ENCODE results near the gene OR5K3. TPM values are rescaled to one million over a fixed set of nuclear protein-coding genes. Genes with fewer than 3 reads are reported as not detected.

The OR5K3 gene
- total RNA-seq, 1 donor from 2014 or later, result not detected

DNA sequence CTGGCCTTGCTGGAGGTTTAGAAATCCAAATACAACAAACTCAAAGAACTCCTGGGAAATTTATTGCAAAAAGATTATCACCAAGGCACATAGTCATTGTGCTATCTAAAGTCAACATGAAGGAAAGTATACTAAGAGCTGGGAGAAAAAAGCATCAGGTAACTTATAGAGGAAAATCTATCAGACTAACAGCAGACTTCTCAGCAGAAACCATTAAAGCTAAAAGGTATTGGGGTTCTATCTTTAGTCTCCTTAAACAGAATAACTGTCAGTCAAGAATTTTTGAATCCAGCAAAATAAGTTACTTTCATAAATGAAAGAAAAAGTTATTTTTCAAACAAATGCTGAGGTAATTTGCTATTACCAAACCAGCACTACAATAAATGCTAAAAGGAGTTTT is 8.0 kb downstream of the OR5K3 start:
- no peak for DNase-seq (ENCODE audit: low spot score in 2 of 2)
- no peaks in the 10 kb centered on the region for H3K27me3 ChIP-seq
- TF ChIP-seq, protein P1, sequence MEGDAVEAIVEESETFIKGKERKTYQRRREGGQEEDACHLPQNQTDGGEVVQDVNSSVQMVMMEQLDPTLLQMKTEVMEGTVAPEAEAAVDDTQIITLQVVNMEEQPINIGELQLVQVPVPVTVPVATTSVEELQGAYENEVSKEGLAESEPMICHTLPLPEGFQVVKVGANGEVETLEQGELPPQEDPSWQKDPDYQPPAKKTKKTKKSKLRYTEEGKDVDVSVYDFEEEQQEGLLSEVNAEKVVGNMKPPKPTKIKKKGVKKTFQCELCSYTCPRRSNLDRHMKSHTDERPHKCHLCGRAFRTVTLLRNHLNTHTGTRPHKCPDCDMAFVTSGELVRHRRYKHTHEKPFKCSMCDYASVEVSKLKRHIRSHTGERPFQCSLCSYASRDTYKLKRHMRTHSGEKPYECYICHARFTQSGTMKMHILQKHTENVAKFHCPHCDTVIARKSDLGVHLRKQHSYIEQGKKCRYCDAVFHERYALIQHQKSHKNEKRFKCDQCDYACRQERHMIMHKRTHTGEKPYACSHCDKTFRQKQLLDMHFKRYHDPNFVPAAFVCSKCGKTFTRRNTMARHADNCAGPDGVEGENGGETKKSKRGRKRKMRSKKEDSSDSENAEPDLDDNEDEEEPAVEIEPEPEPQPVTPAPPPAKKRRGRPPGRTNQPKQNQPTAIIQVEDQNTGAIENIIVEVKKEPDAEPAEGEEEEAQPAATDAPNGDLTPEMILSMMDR (IDR thresholded peaks at IDR 0.05), result no peak
- peaks cover 0 to 21% of the 10 kb centered on the region in 2 donors for H3K9me3 ChIP-seq
- no peak overlapping the region for H3K27ac ChIP-seq
- H3K4me3 ChIP-seq, result no peak overlapping the region
- no peaks in the 10 kb centered on the region for H3K4me1 ChIP-seq
- intact Hi-C loops (cut with DNase I), result no loop called here
- H3K36me3 ChIP-seq, result no peaks in the 10 kb centered on the region

DNA sequence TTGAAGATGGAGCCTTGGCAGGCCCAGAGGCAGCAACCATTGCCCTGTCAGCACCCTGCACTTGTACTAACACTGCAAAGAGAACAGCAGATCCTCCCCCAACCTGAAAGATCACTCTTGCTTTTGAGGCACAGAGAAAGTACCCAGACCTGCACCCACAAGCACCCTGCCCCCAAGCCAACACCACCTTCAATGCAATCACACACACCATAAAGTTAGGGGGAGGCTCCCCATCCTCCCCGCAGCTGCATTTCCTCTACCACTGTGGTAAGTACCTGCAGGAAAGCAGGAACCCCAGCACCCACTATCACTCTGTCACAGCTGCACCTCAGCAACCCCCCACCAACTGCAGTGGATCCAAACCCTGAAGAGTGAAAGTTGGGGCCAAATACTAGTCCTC is 12.0 kb downstream of the OR5K3 start:
- Histone ChIP-seq H3K36me3 (no peaks in the 10 kb centered on the region), H3K9me3 (peaks cover 14 to 32% of the 10 kb centered on the region in 2 donors), H3K4me1 (no peaks in the 10 kb centered on the region), H3K27me3 (no peaks in the 10 kb centered on the region), H3K4me3 (no peak overlapping the region), H3K27ac (no peak overlapping the region)
- TF ChIP-seq, protein P1 (IDR thresholded peaks at IDR 0.05), result no peak
- no peak for DNase-seq (ENCODE audit: low spot score in 2 of 2)
- intact Hi-C loops (cut with DNase I), result loop anchor here (10.0 kb wide), 1 partner anchor 808 kb away; no protein-coding TSS in a partner anchor

DNA sequence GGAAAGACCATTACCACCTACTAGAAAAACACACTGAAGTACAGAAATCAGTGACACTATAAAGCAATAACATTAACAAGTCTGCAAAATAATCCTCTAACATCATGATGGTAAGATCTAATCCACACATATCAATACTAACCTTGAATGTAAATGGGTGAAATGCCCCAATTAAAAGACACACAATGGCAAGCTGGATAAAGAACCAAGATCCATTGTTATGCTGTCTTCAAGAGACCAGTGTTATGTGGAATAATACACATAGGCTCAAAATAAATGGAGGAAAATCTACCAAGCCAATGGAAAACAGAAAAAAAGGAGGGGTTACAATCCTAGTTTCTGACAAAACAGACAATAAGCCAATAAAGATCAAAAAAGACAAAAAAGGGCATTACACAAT is 13.5 kb downstream of the OR5K3 start:
- H3K9me3 ChIP-seq, result peaks cover 14 to 25% of the 10 kb centered on the region in 2 donors
- no peak overlapping the region for H3K27ac ChIP-seq
- TF ChIP-seq, protein P1 (IDR thresholded peaks at IDR 0.05), result no peak
- H3K36me3 ChIP-seq, result no peaks in the 10 kb centered on the region
- H3K27me3 ChIP-seq, result no peaks in the 10 kb centered on the region
- H3K4me1 ChIP-seq, result no peaks in the 10 kb centered on the region
- DNase-seq (ENCODE audit: low spot score in 2 of 2), result no peak
- H3K4me3 ChIP-seq, result no peak overlapping the region
- intact Hi-C loops (cut with DNase I), result loop anchor here (10.0 kb wide), 1 partner anchor 809 kb away; no protein-coding TSS in a partner anchor

DNA sequence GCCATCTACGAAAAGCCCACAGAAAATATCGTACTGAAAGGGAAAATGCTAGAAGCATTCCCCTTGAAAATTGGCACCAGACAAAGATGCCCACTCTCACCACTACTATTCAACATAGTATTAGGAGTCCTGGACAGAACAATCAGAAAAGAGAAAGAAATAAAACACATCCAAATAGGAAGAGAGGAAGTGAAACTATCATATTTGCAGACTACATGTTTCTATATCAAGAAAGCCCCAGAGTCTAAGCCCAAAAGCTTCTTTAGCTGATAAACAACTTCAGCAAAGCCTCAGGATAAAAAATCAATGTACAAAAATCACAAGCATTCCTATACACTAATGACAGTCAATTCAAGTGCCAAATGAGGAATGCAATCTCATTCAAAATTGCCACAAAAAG is 15.6 kb downstream of the OR5K3 start:
- TF ChIP-seq, protein P1 (IDR thresholded peaks at IDR 0.05), result no peak
- DNase-seq (ENCODE audit: low spot score in 2 of 2), result no peak
- Histone ChIP-seq H3K4me3 (no peak overlapping the region), H3K9me3 (peaks cover 14 to 17% of the 10 kb centered on the region in 2 donors), H3K36me3 (no peaks in the 10 kb centered on the region), H3K27ac (no peak overlapping the region), H3K27me3 (no peaks in the 10 kb centered on the region), H3K4me1 (no peaks in the 10 kb centered on the region)
- intact Hi-C loops (cut with DNase I), result loop anchor here (10.0 kb wide), 1 partner anchor 811 kb away; no protein-coding TSS in a partner anchor

DNA sequence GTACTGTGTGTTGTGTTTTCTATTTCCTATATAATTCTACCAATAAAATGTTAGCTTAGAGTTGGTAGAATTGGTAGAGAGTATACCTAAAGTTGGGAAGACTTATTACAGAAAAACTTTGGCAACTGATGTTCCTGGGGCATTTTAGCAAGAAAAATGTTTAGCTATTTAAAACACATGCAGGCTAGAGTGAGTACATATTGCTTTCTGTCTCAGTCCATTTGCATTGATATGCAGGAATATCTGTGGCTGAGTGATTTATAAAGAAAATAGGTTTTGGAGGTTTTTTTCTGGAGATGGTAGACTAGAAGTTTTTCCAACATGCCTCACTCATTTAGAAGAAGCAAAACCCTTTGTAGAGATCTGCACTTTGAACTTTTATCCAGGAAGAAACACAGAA is 42.1 kb downstream of the OR5K3 start:
- TF ChIP-seq, protein P1 (IDR thresholded peaks at IDR 0.05), result no peak
- H3K4me1 ChIP-seq, result no peaks in the 10 kb centered on the region
- DNase-seq (ENCODE audit: low spot score in 2 of 2), result no peak
- no peak overlapping the region for H3K4me3 ChIP-seq
- no peaks in the 10 kb centered on the region for H3K36me3 ChIP-seq
- H3K27me3 ChIP-seq, result no peaks in the 10 kb centered on the region
- intact Hi-C loops (cut with DNase I), result no loop called here
- H3K9me3 ChIP-seq, result peaks cover 0 to 17% of the 10 kb centered on the region in 2 donors
- no peak overlapping the region for H3K27ac ChIP-seq

DNA sequence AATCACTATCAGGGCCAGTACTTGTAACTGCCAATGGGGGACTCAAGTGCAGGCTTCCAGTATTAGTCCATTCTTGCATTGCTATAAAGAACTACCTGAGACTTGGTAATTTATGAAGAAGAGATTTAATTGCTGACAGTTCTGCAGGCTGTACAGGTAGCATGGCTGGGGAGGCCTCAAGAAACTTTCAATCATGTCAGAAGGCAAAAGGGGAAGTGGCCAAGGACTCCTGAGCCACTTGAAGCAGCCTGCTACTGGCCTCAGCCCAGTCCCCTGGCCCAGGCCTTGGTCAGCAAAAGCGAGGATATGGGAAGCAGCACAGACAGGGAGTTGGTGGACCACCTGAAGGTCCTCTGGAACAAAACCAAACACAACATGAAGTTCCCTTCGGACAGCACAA is 43.3 kb downstream of the OR5K3 start:
- Histone ChIP-seq H3K4me3 (no peak overlapping the region), H3K27me3 (no peaks in the 10 kb centered on the region)

More for the DNA sequence above, 43.3 kb downstream of the OR5K3 start:
- TF ChIP-seq, protein P1 (IDR thresholded peaks at IDR 0.05), result no peak
- intact Hi-C loops (cut with DNase I), result no loop called here
- Histone ChIP-seq H3K9me3 (peaks cover 0 to 16% of the 10 kb centered on the region in 2 donors), H3K4me1 (no peaks in the 10 kb centered on the region), H3K27ac (no peak overlapping the region), H3K36me3 (no peaks in the 10 kb centered on the region)
- no peak for DNase-seq (ENCODE audit: low spot score in 2 of 2)
